HL-60 (cell line): ENCODE results near the gene GSK3B.

ENCODE experiments used
- DNase-seq, 2 experiments: peaks; one replicate each; pipeline ENCODE4 v3.0.0-alpha.2; 2010 to 2020; ENCODE audit warnings: low read depth in 1 of 2, low spot score in 1 of 2
- H3K27ac ChIP-seq: fragments of 250-450 bp; sonication (Bioruptor Pico); replicated peaks from 2 replicates; pipeline ENCODE4 v1.5.1; 2020; ENCODE audit warnings: mild to moderate bottlenecking, moderate library complexity
- H3K27me3 ChIP-seq: fragments of 250-450 bp; sonication (Bioruptor Pico); 2 replicates; pipeline ENCODE4 v1.5.1; 2021; ENCODE audit warnings: mild to moderate bottlenecking, moderate library complexity; ENCODE audit not compliant: insufficient read depth, poor library complexity, severe bottlenecking
- H3K4me3 ChIP-seq: replicated peaks from 2 replicates; pipeline ENCODE4 v1.5.1; 2011; ENCODE audit warnings: mild to moderate bottlenecking, control low read depth, low read length; ENCODE audit not compliant: insufficient read depth
- CTCF ChIP-seq: IDR thresholded peaks from one replicate; pipeline ENCODE4 v1.5.1; 2011; ENCODE audit warnings: low read length, control low read depth, inconsistent platforms; ENCODE audit not compliant: insufficient read depth
- GABPA ChIP-seq: IDR thresholded peaks from 2 replicates; pipeline ENCODE4 v1.6.1; 2012; ENCODE audit warnings: low read depth
- POLR2AphosphoS5 ChIP-seq: IDR thresholded peaks from 2 replicates; pipeline ENCODE4 v1.6.1; 2012; ENCODE audit warnings: low read depth
- REST ChIP-seq: IDR thresholded peaks from 2 replicates; pipeline ENCODE4 v1.6.1; 2012; ENCODE audit warnings: low read depth; ENCODE audit not compliant: insufficient replicate concordance
- SPI1 ChIP-seq: IDR thresholded peaks from 2 replicates; pipeline ENCODE4 v1.6.1; 2012; ENCODE audit warnings: low read depth, mild to moderate bottlenecking, borderline replicate concordance

GSK3B gene

GRCh38 chr3:119786409-119786808 is 307.8 kb downstream of the GSK3B start:
- no peak for TF ChIP-seq GABPA
- TF ChIP-seq SPI1, result no peak
- TF ChIP-seq CTCF, result no peak
- TF ChIP-seq POLR2AphosphoS5, result no peak
- TF ChIP-seq REST, result no peak
- Histone ChIP-seq H3K4me3 (no peak overlapping the region), H3K27ac (no peak overlapping the region), H3K27me3 (no peaks in the 10 kb centered on the region)
- DNase-seq, result no peak

- Histone ChIP-seq H3K27ac (peak overlapping the region; percentile 83), H3K27me3 (no peaks in the 10 kb centered on the region), H3K4me3 (no peak overlapping the region)
- DNase-seq, result peak; percentile 78 to 87
- TF ChIP-seq POLR2AphosphoS5 (peak; percentile 61; the same call in 1 of the 2 replicates), GABPA (no peak)
These were observed 310.4 kb downstream of the GSK3B start for GRCh38 chr3:119783883-119784282.

- DNase-seq, result peak in 1 of 2 experiments; percentile 34
- H3K27me3 ChIP-seq, result no peaks in the 10 kb centered on the region
- no peak for TF ChIP-seq SPI1
- TF ChIP-seq CTCF, result no peak
- TF ChIP-seq POLR2AphosphoS5, result no peak
- no peak for TF ChIP-seq REST
- TF ChIP-seq GABPA, result no peak
- peak overlapping the region; percentile 83 for H3K27ac ChIP-seq
- H3K4me3 ChIP-seq, result no peak overlapping the region
These were observed 311.0 kb downstream of the GSK3B start for GRCh38 chr3:119783255-119783654.

- no peaks in the 10 kb centered on the region for H3K27me3 ChIP-seq
- peak overlapping the region; percentile 83 for H3K27ac ChIP-seq
- H3K4me3 ChIP-seq, result no peak overlapping the region
- DNase-seq, result no peak
- TF ChIP-seq GABPA (no peak), CTCF (no peak), REST (no peak), POLR2AphosphoS5 (no peak), SPI1 (no peak)
These were observed 311.8 kb downstream of the GSK3B start for GRCh38 chr3:119782460-119782859.
